ENCODE results near the gene CTNND2. TPM values are rescaled to one million over a fixed set of nuclear protein-coding genes. Genes with fewer than 3 reads are reported as not detected.

The CTNND2 gene
- polyA plus RNA-seq, 1 of the 3 experiments (the other 2 are of a cell fraction) = not detected

- no peaks in the 10 kb centered on the region for H4K20me1 ChIP-seq (ENCODE audit: insufficient read depth)
- no peaks in the 10 kb centered on the region for H3K36me3 ChIP-seq (replicated peaks in 1 of 2; ENCODE audit: control insufficient read depth in 1 of 2, insufficient read depth in 2 of 2, low read length in 1 of 2)
- no peak for DNase-seq
- H3K79me2 ChIP-seq (ENCODE audit: insufficient read depth) = no peaks in the 10 kb centered on the region
- no peak overlapping the region for H3K4me2 ChIP-seq
- H3K4me1 ChIP-seq (ENCODE audit: control insufficient read depth in 1 of 2, insufficient read depth in 2 of 2, low read depth in 1 of 2, low read length in 1 of 2) = no peaks in the 10 kb centered on the region
- no peak for TF ChIP-seq IRF3 (IDR thresholded peaks at IDR 0.05; ENCODE audit: low read depth, low read length)
- TF ChIP-seq MEF2A (IDR thresholded peaks at IDR 0.05; ENCODE audit: borderline replicate concordance, low read depth) = no peak
- TF ChIP-seq MXI1 (IDR thresholded peaks at IDR 0.05; ENCODE audit: low read depth, low read length) = no peak
- TF ChIP-seq REST (IDR thresholded peaks at IDR 0.05; ENCODE audit: low read depth, low read length) = no peak
- no peak for TF ChIP-seq TAF1 (IDR thresholded peaks at IDR 0.05; ENCODE audit: borderline replicate concordance, low read depth, low read length)
- no peak for TF ChIP-seq TCF12 (IDR thresholded peaks at IDR 0.05)
- no peak for TF ChIP-seq GATA2 (CRISPR knock-in tag; IDR thresholded peaks at IDR 0.05)
- TF ChIP-seq NRF1 (IDR thresholded peaks at IDR 0.05; ENCODE audit: low read depth, low read length) = no peak
- no peak for TF ChIP-seq TEAD4 (IDR thresholded peaks at IDR 0.05; ENCODE audit: borderline replicate concordance, insufficient read depth)
- no peak for TF ChIP-seq YY1 (IDR thresholded peaks at IDR 0.05; ENCODE audit: low read depth)
- TF ChIP-seq USF2 (IDR thresholded peaks at IDR 0.05; ENCODE audit: borderline replicate concordance, low read depth, low read length) = no peak
- no peak for TF ChIP-seq FOXJ3 (CRISPR knock-in tag; IDR thresholded peaks at IDR 0.05)
- no peak for TF ChIP-seq FOXM1 (IDR thresholded peaks at IDR 0.05; ENCODE audit: low read depth)
- no peak for TF ChIP-seq MAX (IDR thresholded peaks at IDR 0.05; ENCODE audit: low read depth)
- no peak for TF ChIP-seq SMC3 (IDR thresholded peaks at IDR 0.05; ENCODE audit: low read depth, low read length)
- no peaks in the 10 kb centered on the region for H3K9me2 ChIP-seq
- H3K9ac ChIP-seq = no peak overlapping the region
- no peak overlapping the region for H3K27ac ChIP-seq (ENCODE audit: low read depth in 2 of 2, low read length in 1 of 2)
- H3K4me3 ChIP-seq (ENCODE audit: low read depth in 2 of 2, low read length in 1 of 2) = no peak overlapping the region
- no peak overlapping the region for H2AFZ ChIP-seq (ENCODE audit: low read depth)
- no peaks in the 10 kb centered on the region for H3F3A ChIP-seq (replicated peaks; ENCODE audit: insufficient read depth)
- WGBS (ENCODE audit: low lambda C conversion rate) = 0% methylated on average over 1 of the region's 1 CpG
- ChIA-PET CTCF (no interaction called here), POLR2A (no interaction called here)
- H3K27me3 ChIP-seq (ENCODE audit: insufficient read depth) = peaks cover 19% of the 10 kb centered on the region; the same call in 1 of the 2 replicates
- no peaks in the 10 kb centered on the region for H3K9me3 ChIP-seq
These were observed 476.7 kb downstream of the CTNND2 start for GRCh38 chr5:11427569-11427968.

Data from SK-N-SH (cell line).